IMR-90 (cell line): ENCODE results near the gene MPRIP. TPM values are rescaled to one million over a fixed set of nuclear protein-coding genes. Genes with fewer than 3 reads are reported as not detected.

Source experiments
- ATAC-seq: fragments of 200-7000 bp; cut with Tn5 transposase; 2 replicates; pipeline ENCODE4 v1.9.1; 2020; ENCODE audit warnings: low read depth, mild to moderate bottlenecking, moderate library complexity
- BruUV-seq: library from RNA; stranded (reverse); fragments of 400-500 nt; replicated peaks from 2 replicates; lab custom pipeline; 2021; lab: Mats Ljungman, UMichigan
- CTCF ChIA-PET: fragments of 300-600 bp; formaldehyde crosslinking; extraction: SDS; loops from one replicate; lab custom pipeline; 2021; ENCODE audit warnings: antibody characterized with exemption; lab: Yijun Ruan, JAX
- POLR2A ChIA-PET: fragments of 300-600 bp; sonication (Branson Sonifier 250); formaldehyde crosslinking; loops from one replicate; lab custom pipeline; 2022; ENCODE audit warnings: antibody characterized with exemption; ENCODE audit not compliant: unreplicated experiment; lab: Charles Lee
- DNase-seq: peaks from one replicate; pipeline ENCODE4 v3.0.0; 2013
- H2AFZ ChIP-seq: replicated peaks from 2 replicates; pipeline ENCODE3; 2013; ENCODE audit warnings: low read length, mild to moderate bottlenecking; ENCODE audit not compliant: poor library complexity
- H2AK5ac ChIP-seq: 2 replicates; pipeline ENCODE4 v1.6.1; 2013; ENCODE audit warnings: low read depth, low read length, inconsistent platforms
- H2AK9ac ChIP-seq: replicated peaks from 2 replicates; pipeline ENCODE3; 2013; ENCODE audit warnings: mild to moderate bottlenecking, low read depth, low read length, moderate library complexity; ENCODE audit not compliant: poor library complexity
- H2BK120ac ChIP-seq: 2 replicates; pipeline ENCODE4 v1.6.1; 2013; ENCODE audit warnings: low read depth, low read length, inconsistent platforms
- H2BK15ac ChIP-seq: 3 replicates; pipeline ENCODE4 v1.6.1; 2013; ENCODE audit warnings: low read depth, low read length, inconsistent platforms
- H2BK20ac ChIP-seq: 2 replicates; pipeline ENCODE4 v1.6.1; 2013; ENCODE audit warnings: low read depth, mild to moderate bottlenecking, inconsistent platforms, low read length, moderate library complexity
- H2BK5ac ChIP-seq: 2 replicates; pipeline ENCODE4 v1.6.1; 2013; ENCODE audit warnings: mild to moderate bottlenecking, low read depth, low read length, inconsistent platforms; ENCODE audit not compliant: poor library complexity, severe bottlenecking
- H3K14ac ChIP-seq: replicated peaks from 2 replicates; pipeline ENCODE4 v1.6.1; 2013; ENCODE audit warnings: low read depth, low read length, inconsistent platforms
- H3K18ac ChIP-seq: 2 replicates; pipeline ENCODE4 v1.6.1; 2013; ENCODE audit warnings: low read depth, low read length, control low read depth
- H3K23ac ChIP-seq: 2 replicates; pipeline ENCODE4 v1.6.1; 2013; ENCODE audit warnings: low read depth, low read length, inconsistent platforms
- H3K27ac ChIP-seq: 2 replicates; pipeline ENCODE4 v1.5.1; 2013; ENCODE audit warnings: mild to moderate bottlenecking, control low read depth, low read length; ENCODE audit not compliant: insufficient read depth
- H3K27me3 ChIP-seq: 2 replicates; pipeline ENCODE4 v1.6.1; 2013; ENCODE audit warnings: low read length; ENCODE audit not compliant: control insufficient read depth, insufficient read depth
- H3K36me3 ChIP-seq: 2 replicates; pipeline ENCODE4 v1.6.1; 2013; ENCODE audit warnings: low read length, mixed read lengths; ENCODE audit not compliant: control insufficient read depth, insufficient read depth
- H3K4ac ChIP-seq: 2 replicates; pipeline ENCODE4 v1.6.1; 2013; ENCODE audit warnings: low read depth, low read length, inconsistent platforms
- H3K4me1 ChIP-seq: 2 replicates; pipeline ENCODE4 v1.6.1; 2013; ENCODE audit warnings: low read length, mixed read lengths; ENCODE audit not compliant: control insufficient read depth, insufficient read depth
- H3K4me2 ChIP-seq: 2 replicates; pipeline ENCODE4 v1.6.1; 2013; ENCODE audit warnings: low read depth, mild to moderate bottlenecking, control low read depth, low read length, moderate library complexity
- H3K4me3 ChIP-seq: 2 replicates; pipeline ENCODE4 v1.5.1; 2013; ENCODE audit warnings: low read depth, mild to moderate bottlenecking, control low read depth, low read length, moderate library complexity; ENCODE audit not compliant: insufficient read depth
- H3K56ac ChIP-seq: 2 replicates; pipeline ENCODE4 v1.6.1; 2013; ENCODE audit warnings: low read length, inconsistent platforms; ENCODE audit not compliant: insufficient read depth; ENCODE audit errors: extremely low read depth
- H3K79me1 ChIP-seq, 2 experiments: 2 replicates each; pipeline ENCODE4 v1.6.1; 2013; ENCODE audit warnings: low read length in 2 of 2, inconsistent platforms in 1 of 2, low read depth in 1 of 2
- H3K9ac ChIP-seq: 2 replicates; pipeline ENCODE4 v1.6.1; 2013; ENCODE audit warnings: low read depth, low read length, control low read depth
- H3K9me1 ChIP-seq: 2 replicates; pipeline ENCODE4 v1.6.1; 2013; ENCODE audit warnings: low read length, inconsistent platforms; ENCODE audit not compliant: insufficient read depth
- H3K9me3 ChIP-seq: 2 replicates; pipeline ENCODE4 v1.6.1; 2013; ENCODE audit warnings: low read length; ENCODE audit not compliant: control insufficient read depth, insufficient read depth
- H4K20me1 ChIP-seq: 2 replicates; pipeline ENCODE4 v1.6.1; 2013; ENCODE audit warnings: low read length, inconsistent platforms; ENCODE audit not compliant: insufficient read depth
- H4K5ac ChIP-seq: 2 replicates; pipeline ENCODE4 v1.6.1; 2013; ENCODE audit warnings: mild to moderate bottlenecking, low read depth, low read length, control low read depth
- H4K8ac ChIP-seq, 2 experiments: 2 replicates each; pipeline ENCODE4 v1.6.1; 2013; ENCODE audit warnings: low read depth in 2 of 2, low read length in 2 of 2, control low read depth in 1 of 2, inconsistent platforms in 1 of 2
- H4K91ac ChIP-seq: 2 replicates; pipeline ENCODE4 v1.6.1; 2013; ENCODE audit warnings: low read depth, low read length, inconsistent platforms; ENCODE audit not compliant: insufficient read depth
- BHLHE40 ChIP-seq: fragments of 150-350 bp; IDR thresholded peaks from 2 replicates; pipeline ENCODE4 v1.6.1; 2016; ENCODE audit warnings: mild to moderate bottlenecking, low read depth, low read length
- CEBPB ChIP-seq: IDR thresholded peaks from 2 replicates; pipeline ENCODE4 v1.6.1; 2012; ENCODE audit warnings: low read depth, low read length, improper control_type of control experiment
- CHD1 ChIP-seq: IDR thresholded peaks from 2 replicates; pipeline ENCODE4 v1.6.1; 2012; ENCODE audit warnings: low read depth, low read length, improper control_type of control experiment
- CTCF ChIP-seq: conservative IDR thresholded peaks from 2 replicates; pipeline ENCODE4 v1.5.1; 2012; ENCODE audit warnings: mild to moderate bottlenecking, low read depth, low read length, improper control_type of control experiment
- ELK1 ChIP-seq: fragments of 150-350 bp; IDR thresholded peaks from 2 replicates; pipeline ENCODE4 v1.6.1; 2016; ENCODE audit warnings: low read depth, mild to moderate bottlenecking, low read length, moderate library complexity, borderline replicate concordance
- FOS ChIP-seq: fragments of 150-350 bp; IDR thresholded peaks from 2 replicates; pipeline ENCODE4 v1.6.1; 2016; ENCODE audit warnings: low read depth, low read length
- MAFK ChIP-seq: IDR thresholded peaks from 2 replicates; pipeline ENCODE4 v1.6.1; 2012; ENCODE audit warnings: low read depth, low read length, improper control_type of control experiment
- MAZ ChIP-seq: IDR thresholded peaks from 2 replicates; pipeline ENCODE4 v1.6.1; 2012; ENCODE audit warnings: low read depth, mild to moderate bottlenecking, low read length, improper control_type of control experiment, moderate library complexity, borderline replicate concordance
- MXI1 ChIP-seq: IDR thresholded peaks from 2 replicates; pipeline ENCODE4 v1.6.1; 2012; ENCODE audit warnings: low read depth, mild to moderate bottlenecking, low read length, moderate library complexity, borderline replicate concordance
- NFE2L2 ChIP-seq: fragments of 150-350 bp; IDR thresholded peaks from 2 replicates; pipeline ENCODE4 v1.6.1; 2016; ENCODE audit warnings: low read depth, mild to moderate bottlenecking, low read length
- POLR2A ChIP-seq: IDR thresholded peaks from 2 replicates; pipeline ENCODE4 v1.6.1; 2012; ENCODE audit warnings: mild to moderate bottlenecking, low read depth, low read length
- RAD21 ChIP-seq: IDR thresholded peaks from 2 replicates; pipeline ENCODE4 v1.6.1; 2012; ENCODE audit warnings: low read length, improper control_type of control experiment
- RCOR1 ChIP-seq: IDR thresholded peaks from 2 replicates; pipeline ENCODE4 v1.6.1; 2012; ENCODE audit warnings: mild to moderate bottlenecking, low read length, improper control_type of control experiment; ENCODE audit not compliant: insufficient replicate concordance
- RFX5 ChIP-seq: IDR thresholded peaks from 2 replicates; pipeline ENCODE4 v1.8.0; 2012; ENCODE audit warnings: low read depth, mild to moderate bottlenecking, low read length, moderate library complexity
- SMC3 ChIP-seq: fragments of 150-350 bp; IDR thresholded peaks from 2 replicates; pipeline ENCODE4 v1.6.1; 2016; ENCODE audit warnings: low read depth, mild to moderate bottlenecking, antibody characterized with exemption, low read length, moderate library complexity
- WGBS, 2 experiments: methylation state at CpG; one replicate each; pipeline versions ENCODE4 v1.1.5 to v1.1.7; 2013; ENCODE audit warnings: missing lambda C conversion rate in 2 of 2; ENCODE audit not compliant: insufficient read length in 1 of 2; ENCODE audit errors: extremely low coverage in 2 of 2; 5-methylcytosine and 5-hydroxymethylcytosine counted together
- dilution Hi-C: fragments of 300-500 bp; cut with HindIII; formaldehyde crosslinking; loops from one replicate; pipeline ENCODE4 v1.14.3; 2018; ENCODE audit warnings: low sequenced_read_pairs; ENCODE audit not compliant: unreplicated experiment
- in situ Hi-C: fragments of 300-500 bp; cut with MboI; formaldehyde crosslinking; loops from 3 replicates; pipeline ENCODE4 v1.14.3; 2019; ENCODE audit warnings: low sequenced_read_pairs, inconsistent platforms, mixed read lengths
- intact Hi-C: fragments of 100-400 bp; cut with micrococcal nuclease; formaldehyde crosslinking; loops from 2 replicates; pipeline ENCODE4 v1.10.0; 2022
- polyA plus RNA-seq, 3 experiments: library from polyadenylated mRNA; depleted of rRNA; stranded (reverse); fragments of >200 nt; gene quantifications; 2 replicates each; pipeline ENCODE4 v1.2.3, GENCODE V29; 2012; ENCODE audit warnings: low replicate concordance in 1 of 3
- total RNA-seq: library from RNA; depleted of rRNA; stranded (reverse); fragments of >200 nt; gene quantifications from 2 replicates; pipeline ENCODE4 v1.2.3, GENCODE V29; 2012
- TF ChIP-seq, protein P1 (sequence below): fragments of 150-350 bp; IDR thresholded peaks from 2 replicates; pipeline ENCODE4 v1.6.1; 2017; ENCODE audit warnings: mild to moderate bottlenecking, antibody characterized with exemption, low read length, low read depth

The MPRIP gene
- total and polyA plus RNA-seq, 2 of the 4 experiments (the other 2 are of a cell fraction), result 111 to 149 TPM

- ChIA-PET CTCF (no interaction called here), POLR2A (no interaction called here)
- 93% methylated on average over 5 of the region's 6 CpGs; no CpG with 5 or more reads in 1 of the 2 experiments for WGBS, 2 experiments
- H3K4me1 ChIP-seq, result peaks cover 17% of the 10 kb centered on the region
- no peak overlapping the region for H3K18ac ChIP-seq
- peaks cover 90% of the 10 kb centered on the region for H4K20me1 ChIP-seq
- H3K4me2 ChIP-seq, result no peak overlapping the region
- H3K9ac ChIP-seq, result no peak overlapping the region
- no peak overlapping the region for H3K4ac ChIP-seq
- peaks cover 36% of the 10 kb centered on the region for H3K36me3 ChIP-seq
- H3K14ac ChIP-seq, result no peak overlapping the region
- intact Hi-C loops, result no loop called here
- no peaks in the 10 kb centered on the region for H3K9me3 ChIP-seq
- no peak overlapping the region for H3K4me3 ChIP-seq
- H2BK120ac ChIP-seq, result no peak overlapping the region
- no peak overlapping the region for H3K27ac ChIP-seq
- no peak overlapping the region for H3K23ac ChIP-seq
- DNase-seq (no peak), ATAC-seq (no peak)
- TF ChIP-seq BHLHE40 (no peak), CEBPB (no peak), RFX5 (no peak), CHD1 (no peak), FOS (no peak), ELK1 (no peak), POLR2A (no peak), NFE2L2 (no peak), MAZ (no peak), MAFK (no peak), MXI1 (no peak), RAD21 (no peak), CTCF (no peak), SMC3 (no peak), RCOR1 (no peak)
- TF ChIP-seq, protein P1, sequence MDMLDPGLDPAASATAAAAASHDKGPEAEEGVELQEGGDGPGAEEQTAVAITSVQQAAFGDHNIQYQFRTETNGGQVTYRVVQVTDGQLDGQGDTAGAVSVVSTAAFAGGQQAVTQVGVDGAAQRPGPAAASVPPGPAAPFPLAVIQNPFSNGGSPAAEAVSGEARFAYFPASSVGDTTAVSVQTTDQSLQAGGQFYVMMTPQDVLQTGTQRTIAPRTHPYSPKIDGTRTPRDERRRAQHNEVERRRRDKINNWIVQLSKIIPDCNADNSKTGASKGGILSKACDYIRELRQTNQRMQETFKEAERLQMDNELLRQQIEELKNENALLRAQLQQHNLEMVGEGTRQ, result no peak
- no peaks in the 10 kb centered on the region for H3K27me3 ChIP-seq
- dilution Hi-C loops, result no loop called here
- H2BK5ac ChIP-seq, result no peak overlapping the region
- H2AK9ac ChIP-seq, result no peak overlapping the region
- no TSS peak for BruUV-seq
- no peak overlapping the region for H2BK20ac ChIP-seq
- in situ Hi-C loops, result no loop called here
- H3K79me1 ChIP-seq, result peaks cover 55 to 97% of the 10 kb centered on the region in 2 experiments
- H2AK5ac ChIP-seq, result no peak overlapping the region
- no peak overlapping the region for H4K8ac ChIP-seq
- H4K91ac ChIP-seq, result no peak overlapping the region
- H2BK15ac ChIP-seq, result no peak overlapping the region
- H4K5ac ChIP-seq, result no peak overlapping the region
- H2AFZ ChIP-seq, result no peak overlapping the region
- no peak overlapping the region for H3K56ac ChIP-seq
- peaks cover 25% of the 10 kb centered on the region for H3K9me1 ChIP-seq
These were observed 37.5 kb downstream of the MPRIP start for GRCh38 chr17:17079761-17080160.
